Measurements from ENCODE around the gene IL19.

Gene IL19

DNA sequence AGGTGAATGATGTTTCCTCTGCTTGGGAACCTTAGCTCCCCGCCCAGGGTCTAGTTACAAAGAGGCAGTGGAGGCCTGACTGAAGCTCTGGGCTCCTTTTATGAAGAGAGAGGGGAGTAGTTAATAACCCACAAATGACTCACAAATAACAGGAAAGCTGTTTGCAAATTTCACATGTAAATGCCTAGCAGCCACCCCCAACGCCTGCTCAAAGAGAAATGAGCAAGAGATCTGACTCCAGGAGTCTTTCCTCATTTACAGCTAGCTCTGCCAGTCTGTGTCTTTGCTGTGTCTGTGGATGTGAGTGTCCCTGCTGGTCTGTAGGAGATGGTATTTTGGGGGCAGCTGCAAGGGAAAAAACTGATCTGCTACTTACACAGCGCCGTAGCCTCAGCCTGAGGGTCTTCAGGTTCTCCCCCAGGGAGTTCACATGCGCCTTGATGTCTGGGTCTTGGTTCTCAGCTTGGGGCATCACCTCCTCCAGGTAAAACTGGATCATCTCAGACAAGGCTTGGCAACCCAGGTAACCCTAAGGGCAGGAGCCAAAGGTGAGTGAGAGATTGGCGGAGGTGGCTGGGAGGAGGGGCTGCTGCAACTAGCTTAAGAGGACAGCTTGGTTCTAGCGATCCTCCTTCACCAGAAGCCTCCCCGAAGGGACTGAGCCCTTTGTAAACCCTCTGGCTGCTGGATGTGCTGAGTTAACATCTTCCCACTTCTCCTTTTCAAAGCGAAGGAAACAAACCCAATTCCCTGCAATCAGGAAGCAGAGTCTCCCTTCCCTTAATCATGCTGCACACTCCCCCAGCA lies at the start of gene IL19:
Gene IL19, plus strand, starts transcription at position 243 of the 807 bp plus-strand sequence. CDS start 65,890 bp downstream, outside the sequence.
- no peak for DNase-seq

GRCh38 chr1:206721454-206721853 lies 49.1 kb upstream of the IL19 start:
- DNase-seq, result no peak

DNA sequence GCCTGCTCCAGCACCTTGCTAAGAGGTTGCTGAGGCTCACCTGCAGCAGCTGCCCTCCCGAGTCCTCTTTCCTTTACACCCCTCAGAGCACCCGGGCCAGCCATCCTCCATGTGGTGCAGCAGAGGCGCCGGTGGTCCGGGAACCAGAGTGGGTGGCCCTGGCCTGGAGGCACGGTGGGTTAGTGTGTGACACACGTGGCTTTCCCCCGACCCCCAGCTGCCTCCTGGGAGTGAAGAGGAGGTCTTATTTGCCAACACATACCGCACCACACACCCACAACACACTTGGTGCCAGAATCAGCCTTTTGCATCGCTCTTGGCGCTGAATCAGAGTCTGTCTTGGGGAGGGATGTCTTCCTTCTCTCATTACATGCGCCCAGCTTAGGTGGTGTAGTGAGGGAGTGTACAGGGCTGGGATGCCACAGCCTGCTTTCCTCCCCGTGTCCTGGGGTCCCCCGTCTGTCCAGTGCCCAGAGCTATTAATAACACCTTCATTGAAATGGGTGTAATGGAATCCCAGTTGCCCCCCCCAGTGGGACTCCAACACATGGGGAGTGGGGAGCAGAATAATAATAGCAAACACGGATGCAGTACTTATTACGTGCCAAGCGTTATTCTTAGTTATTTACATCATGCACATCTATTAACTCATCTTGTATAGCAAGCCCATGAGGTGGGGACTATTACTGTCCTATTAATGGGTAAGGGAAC lies 47.7 kb upstream of the IL19 start:
- no peak for DNase-seq

DNA sequence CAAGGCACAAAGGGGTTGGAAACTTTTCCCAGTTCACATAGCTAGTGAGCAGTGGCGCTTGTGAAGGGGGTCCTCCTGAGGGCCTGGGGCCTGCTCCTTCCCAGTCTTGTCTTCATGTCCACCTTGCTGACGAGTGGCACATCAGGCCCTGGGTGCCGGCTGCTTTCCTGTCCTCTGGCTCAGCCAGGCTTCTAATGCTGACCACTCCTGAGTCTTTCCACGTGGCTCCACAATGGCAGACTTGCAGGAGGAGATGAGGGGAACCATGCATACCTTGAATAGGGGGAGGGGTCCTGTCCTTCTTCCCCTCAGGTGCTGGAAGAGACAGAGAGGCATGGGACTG lies 47.1 kb upstream of the IL19 start:
- DNase-seq, result no peak

- no peak for DNase-seq
Measured at GRCh38 chr1:206723805-206724472, 46.6 kb upstream of the IL19 start.

DNA sequence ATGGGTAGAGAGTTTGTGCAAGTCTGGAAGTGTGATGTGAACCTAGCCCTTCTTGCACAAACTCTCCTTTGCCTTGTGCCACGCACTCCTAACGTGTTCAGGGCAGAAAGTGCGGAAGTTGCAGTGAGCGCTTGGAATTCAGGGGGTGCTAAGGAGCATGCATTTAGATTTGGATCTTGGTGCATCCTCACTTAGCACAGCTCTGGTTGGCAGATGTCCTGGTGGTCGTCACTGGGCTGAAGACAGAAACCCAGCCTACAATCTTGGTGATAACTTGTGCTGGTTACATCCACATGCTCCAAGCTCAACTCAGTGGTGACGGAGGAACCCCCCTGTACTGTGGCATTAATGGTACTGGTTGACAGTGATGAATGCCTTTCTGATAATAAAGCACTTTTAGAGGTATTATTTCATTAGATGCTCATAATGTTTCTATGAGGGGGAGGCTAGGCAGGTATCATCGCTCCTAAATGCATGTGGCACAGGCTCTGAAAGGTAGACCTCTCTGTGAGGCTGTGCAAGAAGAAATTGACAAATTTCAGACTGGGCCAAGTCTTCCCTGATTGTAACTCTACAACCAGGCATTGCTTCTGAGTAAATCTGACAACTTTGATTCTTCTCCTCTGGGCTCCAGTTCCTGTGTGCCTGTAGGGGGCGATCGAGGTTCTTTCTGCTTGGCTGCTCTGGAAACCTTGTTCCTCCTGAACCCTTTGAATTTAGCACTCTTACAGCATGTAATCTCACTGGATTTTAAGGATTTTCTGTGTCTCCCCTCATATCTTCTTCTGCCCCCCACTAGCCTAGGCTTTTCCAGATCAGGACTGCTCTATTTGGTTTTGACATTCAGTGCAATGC lies 45.2 kb upstream of the IL19 start:
- peak; percentile 40 for DNase-seq

DNA sequence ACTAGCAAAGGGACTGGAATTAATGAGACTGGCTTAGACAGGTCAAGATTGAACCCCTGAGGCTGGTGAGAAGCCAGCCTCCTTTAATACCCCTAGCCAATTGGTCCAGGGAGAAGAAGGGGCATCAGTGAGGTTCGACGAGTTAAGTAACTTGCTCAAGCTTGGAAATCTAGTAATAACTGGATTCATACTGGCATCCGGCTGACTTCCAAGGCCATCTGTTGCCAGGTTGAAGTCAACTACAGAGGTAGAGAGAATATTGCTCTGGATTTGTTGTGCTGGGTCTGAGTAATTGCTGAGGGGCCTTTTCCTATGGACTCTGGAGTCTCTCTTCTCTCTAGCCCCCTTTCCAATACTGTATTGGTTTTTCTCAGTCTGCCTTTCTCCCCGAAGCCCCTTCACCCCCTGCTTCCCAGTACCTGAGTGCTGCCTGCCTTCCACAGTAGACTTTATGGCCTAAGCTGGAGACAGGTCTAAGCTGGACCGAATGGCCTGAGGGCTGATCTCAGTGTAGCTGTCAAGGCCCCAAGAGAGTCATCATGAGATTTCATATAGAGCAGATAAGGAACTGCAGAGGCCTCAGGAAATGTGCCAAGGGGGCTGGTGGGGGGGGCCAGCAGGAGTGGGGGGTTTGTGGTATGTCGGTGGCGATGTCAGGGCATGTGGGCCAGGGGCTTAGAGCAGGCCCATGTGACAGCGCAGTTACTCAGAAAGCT lies 42.4 kb upstream of the IL19 start:
- DNase-seq, result no peak

DNA sequence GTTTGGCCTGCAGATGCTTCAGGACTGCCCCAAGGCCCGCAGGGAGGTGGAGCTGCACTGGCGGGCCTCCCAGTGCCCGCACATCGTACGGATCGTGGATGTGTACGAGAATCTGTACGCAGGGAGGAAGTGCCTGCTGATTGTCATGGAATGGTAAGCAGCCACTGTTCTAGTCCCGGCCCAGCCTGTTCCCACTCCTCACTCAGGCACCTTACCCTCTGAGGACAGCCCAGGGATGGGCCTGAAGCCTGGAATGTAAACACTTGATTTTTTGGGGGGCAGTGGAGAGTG lies 41.9 kb upstream of the IL19 start:
- DNase-seq, result no peak

- no peak for DNase-seq
Measured at GRCh38 chr1:206729050-206729449, 41.5 kb upstream of the IL19 start.

DNA sequence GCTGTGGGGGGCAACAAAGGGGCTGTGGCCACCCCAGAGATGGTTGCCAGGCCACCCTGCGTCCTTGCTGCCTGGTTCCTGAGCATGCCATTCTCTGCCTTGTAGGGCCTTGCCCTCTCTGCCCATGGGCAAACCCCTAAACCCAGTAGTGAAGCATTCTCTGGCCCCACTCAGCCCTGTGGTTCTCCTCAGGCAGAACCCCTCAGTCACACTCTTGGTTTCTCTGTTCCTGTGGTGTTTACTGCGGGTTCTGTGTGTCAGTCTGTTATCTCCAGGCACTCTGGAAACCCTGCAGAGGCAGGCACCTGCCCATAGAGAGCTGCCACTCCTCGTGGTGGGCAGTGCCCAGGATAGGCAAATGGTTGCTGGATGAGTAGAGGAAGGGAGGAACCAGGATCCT lies 41.1 kb upstream of the IL19 start:
- no peak for DNase-seq

DNA sequence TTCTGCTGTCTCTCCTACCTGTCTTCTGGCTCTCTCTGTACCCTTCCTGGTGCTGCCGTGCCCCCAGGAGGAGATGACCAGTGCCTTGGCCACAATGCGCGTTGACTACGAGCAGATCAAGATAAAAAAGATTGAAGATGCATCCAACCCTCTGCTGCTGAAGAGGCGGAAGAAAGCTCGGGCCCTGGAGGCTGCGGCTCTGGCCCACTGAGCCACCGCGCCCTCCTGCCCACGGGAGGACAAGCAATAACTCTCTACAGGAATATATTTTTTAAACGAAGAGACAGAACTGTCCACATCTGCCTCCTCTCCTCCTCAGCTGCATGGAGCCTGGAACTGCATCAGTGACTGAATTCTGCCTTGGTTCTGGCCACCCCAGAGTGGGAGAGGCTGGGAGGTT lies 38.1 kb upstream of the IL19 start:
- DNase-seq, result no peak

DNA sequence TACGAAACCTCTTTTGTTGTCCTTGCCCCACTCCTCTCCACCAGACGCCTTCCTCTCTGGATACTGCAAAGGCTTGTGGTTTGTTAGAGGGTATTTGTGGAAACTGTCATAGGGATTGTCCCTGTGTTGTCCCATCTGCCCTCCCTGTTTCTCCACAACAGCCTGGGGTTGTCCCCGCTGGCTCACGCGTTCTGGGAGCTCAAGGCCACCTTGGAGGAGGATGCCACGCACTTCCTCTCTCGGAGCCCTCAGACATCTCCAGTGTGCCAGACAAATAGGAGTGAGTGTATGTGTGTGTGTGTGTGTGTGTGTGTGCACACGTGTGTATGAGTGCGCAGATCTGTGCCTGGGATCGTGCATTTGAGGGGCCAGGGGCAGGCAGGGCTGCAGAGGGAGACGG lies 37.6 kb upstream of the IL19 start:
- no peak for DNase-seq

- peak; percentile 7 for DNase-seq
Measured at GRCh38 chr1:206734499-206735142, 36.0 kb upstream of the IL19 start.

DNA sequence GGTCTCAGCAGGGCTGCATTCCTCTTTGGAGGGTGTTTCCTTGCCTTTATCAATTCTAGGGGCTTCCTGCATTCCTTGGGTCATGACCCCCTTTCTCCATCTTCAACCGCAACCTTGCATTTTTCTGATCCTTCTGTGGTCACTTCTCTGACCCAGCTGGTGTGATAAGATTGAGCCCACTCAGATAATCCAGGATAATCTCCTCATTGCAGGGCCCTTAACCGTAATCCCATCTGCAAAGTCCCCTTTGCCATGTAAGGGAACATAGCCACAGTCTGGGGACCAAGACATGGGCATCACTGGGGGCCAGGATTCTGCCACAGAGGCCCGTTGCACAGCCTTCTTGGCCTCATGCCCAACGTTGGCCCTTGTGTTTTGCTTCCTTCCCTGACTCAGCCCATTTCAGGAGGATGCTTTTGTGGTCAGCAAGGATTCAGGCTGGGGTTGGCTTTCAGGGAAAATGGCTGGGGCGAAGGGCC lies 35.0 kb upstream of the IL19 start:
- DNase-seq, result no peak

DNA sequence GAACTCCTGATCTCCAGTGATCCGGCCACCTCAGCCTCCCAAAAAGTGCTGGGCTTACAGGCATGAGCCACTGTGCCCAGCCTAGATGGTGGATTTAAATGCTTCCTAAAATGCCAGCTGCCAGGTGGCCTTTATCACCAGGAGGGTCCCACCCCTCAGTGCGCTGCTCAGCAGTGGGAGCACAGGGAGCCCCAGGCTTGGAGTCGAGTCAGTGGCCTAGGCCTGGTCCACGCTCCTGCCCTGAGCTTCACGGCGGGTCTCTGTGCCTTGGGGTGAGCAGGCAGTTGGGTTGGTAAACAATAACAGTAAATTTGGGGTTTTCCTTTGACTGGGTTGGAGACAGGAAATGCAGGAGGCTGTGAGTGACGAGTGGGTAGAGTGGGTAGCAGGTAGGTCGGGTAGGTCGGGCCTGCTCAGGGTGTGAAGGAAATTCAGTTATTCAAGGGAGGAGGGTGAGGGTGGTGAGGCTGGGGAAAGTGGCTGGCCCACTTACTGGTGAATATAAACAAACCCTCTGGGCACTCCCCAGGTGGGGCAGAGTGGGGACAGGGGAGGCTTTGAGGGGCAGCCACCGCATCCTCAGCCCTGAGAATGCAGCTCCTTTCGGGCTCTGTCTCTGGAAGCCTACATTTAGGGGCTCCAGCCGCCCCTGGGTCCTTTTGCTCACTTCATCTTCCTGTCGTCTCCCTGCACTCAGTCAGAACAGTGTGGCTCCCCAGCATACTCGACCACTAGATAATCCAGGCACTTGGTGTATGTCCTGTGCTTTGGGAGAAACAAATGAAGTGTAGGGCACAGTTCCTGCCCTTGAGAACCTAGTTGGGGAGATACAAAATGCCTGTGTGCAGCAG lies 33.5 kb upstream of the IL19 start:
- DNase-seq, result no peak

DNA sequence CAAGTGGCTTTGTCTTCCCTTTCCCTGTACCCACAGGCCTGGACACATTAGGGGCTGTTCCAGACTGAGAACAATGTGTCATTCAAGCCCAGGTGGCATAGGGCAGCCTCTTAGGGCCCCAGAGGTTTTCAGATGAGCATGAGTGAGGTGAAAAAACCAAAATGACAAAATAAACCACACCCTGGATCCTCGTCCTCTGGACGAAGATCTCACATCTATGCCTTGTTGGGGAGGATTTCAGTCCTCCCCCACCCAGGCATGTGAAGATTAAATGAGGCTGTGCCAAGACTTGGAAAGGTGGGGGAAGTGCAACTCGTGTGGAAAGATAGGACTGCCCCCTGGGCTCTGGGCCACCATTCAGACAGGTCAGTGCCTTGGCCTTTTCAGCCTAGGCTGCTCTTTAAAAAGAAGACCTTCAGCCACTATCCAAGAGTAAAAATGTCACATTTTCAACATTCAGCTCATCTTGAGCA lies 32.8 kb upstream of the IL19 start:
- DNase-seq, result no peak

GRCh38 chr1:206738370-206739366 lies 31.9 kb upstream of the IL19 start:
- peak; percentile 51 for DNase-seq

- DNase-seq, result no peak
Measured at GRCh38 chr1:206739411-206740076, 31.0 kb upstream of the IL19 start.
